K562 treated with DMSO at 1 percent for 48 hours (cell line): Measurements from ENCODE around the gene CLDN24. TPM values are rescaled to one million over a fixed set of nuclear protein-coding genes. Genes with fewer than 3 reads are reported as not detected.

Experiments
- total RNA-seq: library from RNA; unstranded; fragments of 300-600 nt; gene quantifications from 2 replicates; pipeline ENCODE4 v1.2.3, GENCODE V29; 2022; ENCODE audit warnings: low replicate concordance; ENCODE audit errors: extremely low read depth

Gene CLDN24
- not detected in 2 replicates for total RNA-seq

GRCh38 chr4:183322326-183322725, at the start of gene CLDN24:
Gene CLDN24 (minus strand): TSS chr4:183322426. CDS start chr4:183322426, 0 bp downstream.

GRCh38 chr4:183320211-183321059, 1.8 kb downstream of the CLDN24 start, which contains the start of gene CLDN22:
Gene CLDN22 (minus strand): TSS chr4:183320276. CDS start chr4:183320218, 58 bp downstream.

Other genes with a start within 250 kb of the CLDN24 start
- not detected in 2 replicates for gene WWC2, start 223.2 kb downstream of the CLDN24 start, total RNA-seq
- gene CLDN22, start 2.1 kb downstream of the CLDN24 start, total RNA-seq: not detected in 2 replicates
- not detected in 2 replicates for gene CDKN2AIP, start 122.2 kb upstream of the CLDN24 start, total RNA-seq
- gene ING2, start 182.6 kb upstream of the CLDN24 start, total RNA-seq: not detected in 2 replicates